ENCODE data around the gene TMEM127. TPM values are rescaled to one million over a fixed set of nuclear protein-coding genes. Genes with fewer than 3 reads are reported as not detected.
"Not testable (repeated sequence)": the region's sequence is repeated elsewhere in the genome, so short reads cannot be mapped to it uniquely, and the experiment has no call there.

The TMEM127 gene
- total RNA-seq, 1 experiment from 2014 or later: 23.0 TPM

DNA sequence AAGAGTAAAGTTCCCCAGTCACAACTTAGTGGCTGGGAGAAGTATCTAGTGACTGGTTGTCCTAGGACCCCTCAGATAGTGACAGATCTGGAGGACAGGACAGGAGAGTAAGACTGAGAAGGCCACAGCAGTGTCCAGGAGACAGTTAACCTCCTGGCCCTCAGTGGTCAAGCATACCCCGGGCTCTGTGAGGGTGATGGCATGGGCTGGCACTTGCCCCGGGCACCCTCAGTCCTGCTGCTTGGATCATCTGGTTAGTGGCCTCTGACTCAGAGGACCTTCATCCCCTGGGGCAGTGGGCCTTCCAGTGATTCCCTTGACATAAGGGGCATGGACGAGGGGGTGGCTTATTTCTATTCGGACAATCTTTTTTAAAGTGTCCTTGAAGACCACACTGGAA is 45.8 kb downstream of the TMEM127 start:
- DNase-seq (ENCODE audit: low read depth, low spot score); in situ Hi-C loops (cut with HindIII; ENCODE audit: low pct_unique_long_range_greater_than_20kb, low sequenced_read_pairs): not testable (repeated sequence)

DNA sequence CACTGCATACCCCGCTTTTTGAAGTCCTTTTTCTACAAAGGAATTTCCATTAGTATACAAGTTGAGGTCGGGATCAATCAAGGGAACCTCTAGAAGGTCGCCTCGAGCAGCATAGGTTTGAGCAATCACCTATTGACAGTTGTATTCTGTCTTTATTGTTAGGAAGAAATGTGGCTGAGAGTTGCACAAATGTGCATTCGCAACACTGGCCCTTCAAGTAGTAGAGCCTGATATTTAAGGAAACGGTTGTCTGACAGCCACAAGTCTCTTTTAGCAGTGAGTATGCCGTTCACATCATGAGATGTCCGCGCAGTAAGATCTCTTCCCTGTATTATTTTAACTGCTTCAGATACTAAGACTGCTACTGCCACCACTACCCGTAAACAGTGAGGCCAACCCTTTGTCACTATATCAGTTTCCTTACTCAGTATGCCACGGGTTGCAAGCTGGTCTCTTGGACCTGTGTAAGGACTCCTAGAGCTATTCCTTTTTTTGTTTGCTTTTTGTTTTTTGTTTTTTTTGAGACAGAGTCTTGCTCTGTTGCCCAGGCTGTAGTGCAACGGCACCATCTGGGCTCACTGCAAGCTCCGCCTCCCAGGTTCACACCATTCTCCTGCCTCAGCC is 47.2 kb downstream of the TMEM127 start:
- in situ Hi-C loops (cut with HindIII; ENCODE audit: low pct_unique_long_range_greater_than_20kb, low sequenced_read_pairs): no loop called here
- no peak for DNase-seq (ENCODE audit: low read depth, low spot score)

DNA sequence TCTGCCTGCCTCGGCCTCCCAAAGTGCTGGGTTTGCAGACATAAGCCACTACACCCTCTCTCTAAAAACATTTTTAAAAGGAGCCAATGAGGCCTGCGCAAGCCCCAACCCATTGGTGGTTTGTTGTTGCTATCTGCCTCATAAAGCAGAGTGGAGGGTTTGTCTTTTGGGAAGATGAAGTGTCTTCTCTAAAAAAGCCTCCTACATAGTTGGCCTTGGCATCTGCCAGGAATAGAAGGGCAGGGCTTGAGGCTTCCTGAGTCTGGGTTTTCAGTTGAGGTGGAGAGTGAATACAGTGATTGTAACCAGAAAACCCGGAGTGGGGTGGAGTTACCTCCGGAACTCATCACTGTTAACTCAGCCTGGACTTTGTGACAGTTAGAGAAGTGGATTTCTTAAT is 51.2 kb downstream of the TMEM127 start:
- no peak for DNase-seq (ENCODE audit: low read depth, low spot score)
- in situ Hi-C loops (cut with HindIII; ENCODE audit: low pct_unique_long_range_greater_than_20kb, low sequenced_read_pairs): no loop called here

DNA sequence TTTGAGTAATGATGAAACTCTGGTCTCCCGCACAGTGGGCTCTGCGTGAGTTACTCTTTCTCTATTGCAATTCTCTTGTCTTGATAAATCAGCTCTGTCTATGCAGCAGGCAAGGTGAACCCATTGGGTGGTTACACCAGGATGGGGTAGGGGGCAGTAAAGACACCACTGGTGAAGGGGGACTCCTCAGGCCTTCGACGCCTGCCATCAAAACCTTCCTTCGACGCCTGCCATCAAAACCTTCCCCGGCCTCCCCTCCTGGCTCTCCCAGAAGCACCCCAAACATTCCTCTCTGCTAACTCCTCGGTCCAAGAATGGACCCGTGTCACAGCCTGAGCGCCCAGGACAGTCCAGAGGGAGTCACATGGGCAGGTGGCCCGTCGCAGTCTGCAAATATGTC is 52.4 kb downstream of the TMEM127 start:
- in situ Hi-C loops (cut with HindIII; ENCODE audit: low pct_unique_long_range_greater_than_20kb, low sequenced_read_pairs): no loop called here
- no peak for DNase-seq (ENCODE audit: low read depth, low spot score)

DNA sequence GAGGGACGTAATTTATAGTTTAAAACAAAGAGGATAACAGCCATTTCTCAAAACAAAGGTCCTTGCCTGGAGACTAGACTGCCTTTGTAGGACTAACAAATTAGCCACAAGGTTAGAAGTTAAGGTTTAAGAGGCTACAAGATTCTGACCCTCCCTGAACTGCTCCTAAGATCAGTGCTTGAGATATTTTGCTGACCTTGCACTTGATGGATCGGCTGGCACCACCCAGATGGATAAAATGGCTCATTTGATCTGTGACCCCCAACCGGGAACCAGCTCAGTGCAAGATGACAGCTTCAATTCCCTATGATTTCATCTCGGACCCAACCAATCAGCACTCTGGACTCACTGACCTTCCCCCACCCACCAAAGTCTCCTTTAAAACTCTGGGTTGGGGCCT is 53.5 kb downstream of the TMEM127 start:
- DNase-seq (ENCODE audit: low read depth, low spot score): no peak
- in situ Hi-C loops (cut with HindIII; ENCODE audit: low pct_unique_long_range_greater_than_20kb, low sequenced_read_pairs): no loop called here

DNA sequence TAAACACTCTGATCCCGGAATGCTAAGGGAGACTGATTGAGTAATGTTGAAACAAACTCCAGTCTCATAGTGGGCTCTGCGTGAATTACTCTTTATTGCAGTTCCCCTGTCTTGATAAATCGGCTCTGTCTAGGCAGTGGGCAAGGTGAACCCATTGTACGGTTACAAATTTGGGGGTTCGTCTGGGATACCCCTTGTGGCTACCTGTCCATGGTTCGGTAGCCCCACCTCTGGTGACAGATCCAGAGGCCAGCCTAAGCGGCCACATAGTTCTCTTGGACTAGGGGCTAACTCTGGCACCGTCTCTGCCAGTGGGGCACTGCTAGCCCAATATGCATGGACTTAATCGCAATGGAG is 56.1 kb downstream of the TMEM127 start:
- in situ Hi-C loops (cut with HindIII; ENCODE audit: low pct_unique_long_range_greater_than_20kb, low sequenced_read_pairs): no loop called here
- DNase-seq (ENCODE audit: low read depth, low spot score): no peak

DNA sequence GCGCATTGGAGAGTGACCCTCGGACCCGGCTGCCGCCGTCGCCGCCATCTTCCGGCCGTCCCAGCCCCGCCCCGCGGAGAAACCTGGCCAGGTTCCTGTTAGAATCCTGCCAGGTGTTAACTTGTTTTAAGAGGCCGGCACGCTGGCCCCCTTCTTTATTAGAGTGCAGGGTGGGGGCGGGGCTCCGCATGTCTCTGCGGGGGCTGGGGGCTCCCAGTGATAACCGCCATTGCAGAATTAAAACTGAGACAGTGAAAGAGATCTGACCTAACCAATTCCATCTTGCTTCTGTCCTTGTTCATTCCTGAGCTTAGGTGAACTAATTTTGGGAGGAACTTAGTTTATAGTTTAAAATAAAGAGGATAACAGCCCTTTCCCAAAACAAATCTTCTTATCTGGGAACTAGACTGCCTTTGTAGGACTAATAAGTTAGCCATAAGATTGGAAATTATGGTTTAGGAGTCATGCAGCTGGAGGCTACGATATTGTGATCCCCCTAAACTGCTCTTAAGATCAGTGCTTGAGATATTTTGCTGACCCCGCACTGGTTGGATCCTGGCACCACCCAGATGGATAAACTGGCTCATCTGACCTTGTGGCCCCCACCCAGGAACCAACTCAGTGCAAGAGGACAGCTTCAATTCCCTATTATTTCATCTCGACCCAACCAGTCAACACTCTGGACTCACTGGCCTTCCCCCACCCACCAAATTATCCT is 56.6 kb downstream of the TMEM127 start:
- in situ Hi-C loops (cut with HindIII; ENCODE audit: low pct_unique_long_range_greater_than_20kb, low sequenced_read_pairs): no loop called here
- no peak for DNase-seq (ENCODE audit: low read depth, low spot score)

DNA sequence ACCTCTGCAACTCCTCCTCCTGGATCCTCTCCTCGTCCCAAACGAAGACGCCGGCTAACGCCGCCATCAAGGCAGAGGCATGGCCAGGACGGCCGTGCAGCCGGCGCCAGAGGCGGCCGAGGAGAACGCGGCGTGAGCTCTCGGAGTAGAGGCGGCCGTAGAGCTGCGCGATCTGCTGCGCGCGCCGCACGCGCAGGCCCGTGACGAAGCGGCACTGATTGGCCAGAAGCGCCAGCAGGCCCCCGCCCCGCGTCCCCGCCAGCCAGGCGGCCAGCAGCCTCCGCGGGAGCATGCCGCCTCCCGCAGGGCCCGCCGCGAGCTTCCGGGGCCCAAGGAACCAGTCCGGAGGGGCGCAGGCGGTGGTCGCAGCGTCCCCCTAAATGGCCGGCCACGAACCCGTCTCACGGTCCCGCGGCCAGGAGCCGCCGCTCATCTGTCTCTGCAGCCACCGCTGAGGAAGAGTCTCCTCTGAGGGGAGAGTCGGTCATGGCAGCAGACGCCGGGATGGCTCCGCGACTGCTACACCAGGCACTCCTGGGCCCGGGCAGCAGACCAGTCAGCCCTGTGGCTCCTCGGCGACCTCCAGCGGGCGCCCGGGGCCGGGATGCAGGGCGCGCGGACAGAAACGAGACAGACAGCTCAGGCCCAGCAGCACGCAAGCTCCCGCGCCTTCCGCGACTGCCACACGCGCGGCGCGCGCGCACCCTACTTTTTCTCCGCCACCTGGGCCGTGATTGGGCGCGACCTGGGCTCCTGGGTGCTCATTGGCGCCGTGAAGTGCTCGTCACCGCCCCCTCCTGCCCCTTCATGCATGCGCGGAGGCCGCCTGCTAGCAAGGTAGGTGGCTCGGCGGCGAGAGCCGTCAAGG is 57.4 kb downstream of the TMEM127 start, which contains the start of gene STARD7:
Gene STARD7, minus strand, starts transcription at position 685 of the 868 bp plus-strand sequence. Its CDS starts 393 bp downstream, at position 292.
- in situ Hi-C loops (cut with HindIII; ENCODE audit: low pct_unique_long_range_greater_than_20kb, low sequenced_read_pairs): no loop called here

DNA sequence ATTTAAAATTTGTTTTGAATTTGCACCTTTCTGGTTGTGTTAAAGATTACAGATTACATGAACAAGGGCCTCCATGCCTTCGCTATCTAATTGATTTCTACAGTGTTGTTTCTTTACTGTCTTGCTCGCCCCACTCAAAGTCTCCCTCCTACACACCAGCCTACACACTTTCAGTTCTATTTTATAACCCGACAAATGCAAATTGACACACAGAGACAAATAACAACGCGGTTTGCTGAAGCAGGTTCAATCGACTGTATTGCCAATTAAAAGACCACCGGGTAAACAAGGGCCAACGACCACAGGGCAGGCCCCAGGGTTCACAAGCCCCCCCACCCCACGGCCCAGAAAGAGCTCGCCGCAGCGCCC is 58.0 kb downstream of the TMEM127 start:
- DNase-seq (ENCODE audit: low read depth, low spot score): no peak
- in situ Hi-C loops (cut with HindIII; ENCODE audit: low pct_unique_long_range_greater_than_20kb, low sequenced_read_pairs): no loop called here

More for the DNA sequence above, 57.4 kb downstream of the TMEM127 start, which contains the start of gene STARD7:
- peak; percentile 95 for DNase-seq (ENCODE audit: low read depth, low spot score)

DNA sequence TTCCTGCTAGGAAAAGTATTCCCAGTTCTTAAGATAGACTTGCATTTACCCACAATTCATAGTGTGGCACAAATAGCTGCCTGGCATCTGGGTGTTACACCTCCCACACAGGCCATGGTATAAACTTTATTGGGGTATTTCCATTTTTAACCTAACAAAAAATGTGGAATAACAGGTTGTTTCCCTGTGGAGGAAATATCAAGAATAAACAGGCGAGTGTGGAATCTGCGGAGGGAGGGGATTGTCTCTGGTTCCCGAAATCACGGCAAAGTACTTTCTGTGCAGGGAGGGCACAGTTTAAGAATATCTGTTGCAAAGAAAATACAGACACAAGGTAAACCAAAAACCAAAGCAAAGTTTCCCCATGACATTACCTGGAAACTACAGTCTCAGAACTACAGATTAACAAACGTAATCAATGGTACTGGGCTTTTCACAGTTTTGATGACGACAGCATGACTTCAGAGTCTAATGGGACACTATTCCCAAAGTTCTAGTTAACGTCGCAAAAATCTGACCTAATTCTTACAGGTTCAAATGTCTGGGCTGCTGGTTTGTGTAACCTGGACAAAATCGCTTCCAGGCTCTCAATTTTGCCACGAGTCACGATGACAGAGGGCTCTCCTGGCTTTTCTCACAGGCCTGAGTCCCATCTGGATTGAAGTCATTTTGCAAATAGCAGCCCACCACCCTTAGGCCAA is 58.6 kb downstream of the TMEM127 start:
- DNase-seq (ENCODE audit: low read depth, low spot score): peak; percentile 4
- in situ Hi-C loops (cut with HindIII; ENCODE audit: low pct_unique_long_range_greater_than_20kb, low sequenced_read_pairs): no loop called here

DNA sequence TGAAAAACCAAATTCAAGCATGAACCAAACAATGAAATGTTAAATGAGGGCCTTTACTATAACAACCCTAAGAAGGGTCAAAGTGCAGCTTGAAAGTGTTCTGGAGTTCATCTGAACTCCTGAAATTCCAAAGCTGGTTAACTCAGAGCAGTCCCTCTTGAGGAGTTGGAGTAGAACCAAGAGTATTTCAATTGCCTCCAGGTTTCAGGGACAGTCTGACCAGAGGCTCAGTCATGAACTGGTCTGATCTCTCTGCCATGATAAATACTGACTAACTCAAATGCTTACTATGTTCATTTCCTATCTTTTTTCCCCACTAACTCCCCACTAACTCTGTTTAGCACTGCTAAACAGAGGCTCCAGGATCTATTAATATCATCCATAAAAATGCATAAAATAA is 59.9 kb downstream of the TMEM127 start:
- DNase-seq (ENCODE audit: low read depth, low spot score): no peak
- in situ Hi-C loops (cut with HindIII; ENCODE audit: low pct_unique_long_range_greater_than_20kb, low sequenced_read_pairs): no loop called here

DNA sequence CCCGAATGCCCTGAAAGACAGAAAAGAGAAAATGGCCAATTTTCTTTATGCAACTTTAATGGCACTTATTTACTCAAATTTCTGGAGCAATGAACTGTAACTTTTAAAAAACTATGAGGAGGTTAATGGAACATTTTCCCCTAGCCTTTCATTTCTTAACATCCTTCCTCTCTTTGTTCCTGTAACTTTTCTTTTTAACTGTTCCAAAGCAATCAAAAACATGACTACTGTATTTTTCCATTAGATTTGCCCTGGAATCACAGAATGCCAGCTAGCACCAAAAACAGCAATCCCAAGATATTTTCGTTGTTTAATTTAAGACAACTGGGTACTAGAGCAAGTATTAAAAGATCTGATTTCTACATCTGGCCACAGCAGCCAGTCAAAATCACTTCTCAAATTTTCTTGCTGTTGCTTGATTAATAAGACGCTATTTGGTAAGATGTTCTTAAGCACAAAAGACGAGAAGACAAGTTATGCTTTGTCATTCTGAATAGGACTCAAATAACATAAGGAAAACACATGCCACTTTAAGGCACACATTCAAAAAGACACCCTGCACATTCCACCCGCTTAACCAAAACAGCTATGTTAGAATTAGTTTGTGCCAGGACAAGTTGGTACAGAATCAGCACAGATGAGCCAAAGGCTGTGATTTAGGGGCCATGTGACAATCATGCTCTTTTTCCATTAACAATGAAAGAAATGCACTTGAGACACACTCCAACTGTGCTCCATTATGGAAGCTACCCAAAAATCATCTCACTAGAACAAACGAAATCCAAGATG is 60.8 kb downstream of the TMEM127 start:
- peak; percentile 57 for DNase-seq (ENCODE audit: low read depth, low spot score)
- in situ Hi-C loops (cut with HindIII; ENCODE audit: low pct_unique_long_range_greater_than_20kb, low sequenced_read_pairs): no loop called here

DNA sequence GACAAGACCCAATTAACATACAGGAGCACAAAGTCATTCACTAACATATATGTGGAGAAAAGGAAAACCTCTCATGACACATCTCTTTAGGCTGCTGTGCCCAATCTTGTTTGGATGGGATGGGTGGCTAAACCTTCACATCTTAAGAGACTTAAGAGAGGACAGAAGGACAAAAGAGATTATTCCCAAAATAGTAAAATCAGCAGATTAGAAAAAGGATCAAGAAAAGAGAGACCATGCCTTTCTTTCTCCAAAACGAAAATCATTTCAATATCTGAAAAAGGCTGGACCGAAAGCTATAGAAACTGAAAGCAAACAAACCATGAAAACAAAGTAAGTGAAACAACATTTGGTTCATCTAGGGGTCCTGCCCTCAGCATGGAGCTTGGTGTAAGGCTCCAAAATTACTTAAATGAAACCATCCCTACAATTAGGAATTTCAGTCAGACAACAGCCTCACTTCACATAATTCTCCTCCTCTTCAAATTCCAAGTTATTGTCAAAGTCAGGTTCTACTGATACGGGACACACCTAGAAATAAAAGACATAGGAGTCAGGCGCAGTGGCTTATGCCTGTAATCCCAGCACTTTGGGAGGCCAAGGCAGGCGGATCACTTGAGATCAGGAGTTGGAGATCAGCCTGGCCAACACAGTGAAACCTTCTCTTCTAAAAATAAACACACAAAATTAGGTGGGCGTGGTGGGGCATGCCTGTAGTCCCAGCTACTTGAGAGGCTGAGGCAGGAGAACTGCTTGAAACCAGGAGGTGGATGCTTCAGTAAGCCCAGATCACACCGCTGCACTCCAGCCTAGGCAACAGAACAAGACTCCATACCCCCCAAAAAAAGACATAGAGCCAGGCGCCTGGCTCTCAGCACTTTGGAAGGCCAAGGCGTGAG is 62.4 kb downstream of the TMEM127 start:
- no peak for DNase-seq (ENCODE audit: low read depth, low spot score)
- in situ Hi-C loops (cut with HindIII; ENCODE audit: low pct_unique_long_range_greater_than_20kb, low sequenced_read_pairs): no loop called here

DNA sequence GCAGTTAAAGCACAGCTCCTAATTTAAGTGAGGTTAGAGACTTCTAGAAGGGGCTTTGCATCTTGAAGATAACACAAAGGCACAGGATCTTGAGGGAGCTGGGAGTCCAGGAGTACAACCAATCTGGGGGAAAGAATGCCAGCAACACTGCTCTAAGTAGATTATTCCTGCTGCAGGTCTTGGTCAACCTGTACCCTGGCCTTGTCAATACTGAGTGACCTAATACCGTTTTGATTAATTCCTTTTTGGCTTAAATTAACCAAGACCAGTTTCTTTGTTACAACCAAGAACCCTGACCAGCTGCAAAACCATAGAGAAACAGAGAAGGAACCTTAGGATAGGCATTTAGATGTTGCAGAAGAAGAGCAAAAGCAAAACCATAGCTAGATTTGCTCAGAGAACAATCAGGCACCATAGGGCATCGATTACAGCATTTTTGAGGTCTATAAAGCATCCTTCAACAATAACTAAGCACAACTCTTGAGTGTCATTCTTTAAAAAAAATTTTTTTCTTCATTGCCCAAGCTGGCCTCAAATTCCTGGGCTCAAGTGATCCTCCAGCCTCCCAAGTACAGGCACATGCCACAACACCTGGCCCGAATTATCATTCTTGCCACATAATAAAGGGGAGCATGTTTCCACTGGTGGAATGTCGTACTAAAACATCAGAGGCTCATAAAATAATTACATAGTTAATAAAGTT is 63.5 kb downstream of the TMEM127 start:
- no peak for DNase-seq (ENCODE audit: low read depth, low spot score)
- in situ Hi-C loops (cut with HindIII; ENCODE audit: low pct_unique_long_range_greater_than_20kb, low sequenced_read_pairs): no loop called here

DNA sequence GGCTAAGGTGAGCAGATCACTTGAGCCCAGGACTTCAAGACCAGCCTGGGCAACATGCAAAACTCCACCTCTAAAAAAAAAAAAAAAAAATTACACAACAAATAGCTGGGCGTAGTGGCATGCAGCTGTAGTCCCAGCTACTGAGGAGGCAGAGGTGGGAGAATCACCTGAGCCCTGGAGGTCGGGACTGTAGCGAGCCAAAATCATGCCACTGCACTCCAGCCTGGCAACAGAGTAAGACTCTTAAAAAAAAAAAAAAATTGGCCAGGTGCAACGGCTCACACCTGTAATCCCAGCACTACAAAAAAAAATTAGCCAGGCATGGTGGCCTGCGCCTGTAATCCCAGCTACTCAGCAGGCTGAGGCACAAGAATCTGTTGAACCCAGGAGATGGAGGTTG is 64.5 kb downstream of the TMEM127 start:
- DNase-seq (ENCODE audit: low read depth, low spot score): no peak
- in situ Hi-C loops (cut with HindIII; ENCODE audit: low pct_unique_long_range_greater_than_20kb, low sequenced_read_pairs): no loop called here

DNA sequence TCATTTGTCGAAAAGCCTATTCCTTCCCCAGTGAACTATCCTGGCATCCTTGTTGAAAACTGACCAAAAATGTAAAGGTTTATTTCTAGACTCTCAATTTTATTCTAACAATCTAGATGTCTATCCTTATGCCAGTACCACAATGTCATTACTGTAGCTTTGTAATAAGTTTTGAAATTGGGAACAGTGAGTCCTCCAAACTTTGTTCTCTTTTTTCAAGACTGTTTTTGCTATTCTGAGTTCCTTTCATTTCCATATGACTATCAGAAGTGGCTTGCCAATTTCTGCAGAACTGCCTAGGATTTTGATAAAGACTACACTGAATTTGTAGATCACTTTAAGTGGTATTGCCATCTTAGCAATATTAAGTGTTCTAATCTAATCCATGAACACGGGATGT is 66.9 kb downstream of the TMEM127 start:
- in situ Hi-C loops (cut with HindIII; ENCODE audit: low pct_unique_long_range_greater_than_20kb, low sequenced_read_pairs): no loop called here
- no peak for DNase-seq (ENCODE audit: low read depth, low spot score)

All from SK-MEL-5 (cell line).